Measurements from ENCODE around the gene CPT1B. TPM values are rescaled to one million over a fixed set of nuclear protein-coding genes. Genes with fewer than 3 reads are reported as not detected.

Gene CPT1B
- total and polyA plus RNA-seq, 2 of the 4 experiments (the other 2 are of a cell fraction) = 0.36 to 1.8 TPM

GRCh38 chr22:50581031-50581949 is 3.1 kb upstream of the CPT1B start:
- peaks cover 28% of the 10 kb centered on the region for H3K9me1 ChIP-seq (ENCODE audit: insufficient read depth, low read length)
- H2AK9ac ChIP-seq (replicated peaks; ENCODE audit: low read depth, low read length, poor library complexity) = peak overlapping the region; percentile 93
- peaks cover 18 to 39% of the 10 kb centered on the region in 2 experiments for H3K79me1 ChIP-seq (ENCODE audit: low read depth in 1 of 2, low read length in 2 of 2)
- no peak for TF ChIP-seq NFE2L2 (IDR thresholded peaks at IDR 0.05; ENCODE audit: low read depth, low read length)
- peak; percentile 53 for TF ChIP-seq CEBPB (IDR thresholded peaks at IDR 0.05; ENCODE audit: low read depth, low read length)
- peak overlapping the region; percentile 80 for H3K4me3 ChIP-seq (ENCODE audit: insufficient read depth, low read depth, low read length)
- H3K9me3 ChIP-seq (ENCODE audit: control insufficient read depth, insufficient read depth, low read length) = no peaks in the 10 kb centered on the region
- peak overlapping the region; percentile 74 for H3K9ac ChIP-seq (ENCODE audit: low read depth, low read length)
- H3K36me3 ChIP-seq (ENCODE audit: control insufficient read depth, insufficient read depth, low read length) = peaks cover 4% of the 10 kb centered on the region; the same call in 1 of the 2 replicates
- intact Hi-C loops (cut with micrococcal nuclease) (loop anchor here (5.0 kb wide), 1 partner anchor 54 kb away; the partner anchor contains the start of gene SCO2), dilution Hi-C loops (cut with HindIII; ENCODE audit: low sequenced_read_pairs, unreplicated experiment) (no loop called here), in situ Hi-C loops (cut with MboI; ENCODE audit: low sequenced_read_pairs) (no loop called here)
- H4K20me1 ChIP-seq (ENCODE audit: insufficient read depth, low read length) = no peaks in the 10 kb centered on the region; the same call in 1 of the 2 replicates
- no peak overlapping the region for H2BK20ac ChIP-seq (ENCODE audit: low read depth, low read length)
- peak overlapping the region; percentile 82 for H3K23ac ChIP-seq (ENCODE audit: low read depth, low read length)
- 0 out of 2 replicates have a peak overlapping the region, but pooled peaks have one; percentile 5 for H4K91ac ChIP-seq (ENCODE audit: insufficient read depth, low read depth, low read length)
- no peak overlapping the region for H2AFZ ChIP-seq (replicated peaks; ENCODE audit: low read length, poor library complexity)
- no TSS peak for BruUV-seq (replicated peaks)
- DNase-seq (no peak), ATAC-seq (ENCODE audit: low read depth) (no peak)
- H3K27ac ChIP-seq (ENCODE audit: insufficient read depth, low read length) = no peak overlapping the region
- POLR2A ChIA-PET (ENCODE audit: unreplicated experiment) = no interaction called here
- CTCF ChIA-PET = interaction anchor here (1.0 kb wide), 1 partner anchor 55 kb away, joined by 4 read pairs; no protein-coding TSS in a partner anchor
- no peak overlapping the region for H3K18ac ChIP-seq (ENCODE audit: low read depth, low read length)
- peak overlapping the region; percentile 94 for H3K4me2 ChIP-seq (ENCODE audit: low read depth, low read length)
- H3K4me1 ChIP-seq (ENCODE audit: control insufficient read depth, insufficient read depth, low read length) = peaks cover 17% of the 10 kb centered on the region
- WGBS, 2 experiments (ENCODE audit: extremely low coverage in 2 of 2, insufficient read length in 1 of 2) = 98% methylated on average over 7 of the region's 22 CpGs; no CpG with 5 or more reads in 1 of the 2 experiments
- H2BK15ac ChIP-seq (ENCODE audit: low read depth, low read length) = no peak overlapping the region
- H3K14ac ChIP-seq (replicated peaks; ENCODE audit: low read depth, low read length) = peak overlapping the region; percentile 86; the same call in 1 of the 2 replicates
- peak overlapping the region; percentile 71; the same call in 1 of the 2 replicates for H3K4ac ChIP-seq (ENCODE audit: low read depth, low read length)
- H2AK5ac ChIP-seq (ENCODE audit: low read depth, low read length) = peak overlapping the region; percentile 81; the same call in 1 of the 2 replicates
- peak overlapping the region; percentile 63 for H4K5ac ChIP-seq (ENCODE audit: low read depth, low read length)
- H2BK120ac ChIP-seq (ENCODE audit: low read depth, low read length) = no peak overlapping the region
- H3K56ac ChIP-seq (ENCODE audit: extremely low read depth, insufficient read depth, low read length) = peak overlapping the region; percentile 35; the same call in 1 of the 2 replicates
- H4K8ac ChIP-seq (ENCODE audit: low read depth in 2 of 2, low read length in 2 of 2) = peak overlapping the region; percentile 68 to 84; a peak in 3 of 4 replicates
- H3K27me3 ChIP-seq (ENCODE audit: control insufficient read depth, insufficient read depth, low read length) = no peaks in the 10 kb centered on the region
- no peak overlapping the region for H2BK5ac ChIP-seq (ENCODE audit: low read depth, low read length, poor library complexity, severe bottlenecking)

Data from IMR-90 (cell line).